ENCODE results near the gene BCR.

The BCR gene

DNA sequence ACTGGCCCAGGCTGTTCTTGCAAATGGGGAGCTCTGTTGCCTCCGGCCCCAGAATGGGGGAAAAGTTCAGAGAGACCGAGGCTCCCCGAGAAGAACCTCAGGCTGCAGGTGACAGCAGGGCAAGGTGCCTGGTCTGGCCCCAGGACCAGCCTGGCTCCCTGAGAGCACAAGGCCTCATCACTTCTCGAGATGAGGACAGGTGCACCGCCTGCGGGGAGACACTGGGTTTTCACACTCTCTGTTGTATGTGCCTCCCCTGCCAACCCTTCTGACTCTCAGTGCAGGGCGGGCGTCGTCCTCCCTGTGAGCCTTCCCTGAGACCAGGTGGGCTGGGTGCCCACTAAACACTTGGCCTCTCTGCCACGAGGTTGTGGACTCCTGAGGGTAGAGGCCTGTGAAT is 102.2 kb downstream of the BCR start:
- H4K20me1 ChIP-seq: peaks cover 100% of the 10 kb centered on the region
- no peak overlapping the region for H3K9ac ChIP-seq
- peaks cover 96% of the 10 kb centered on the region for H3K36me3 ChIP-seq
- no peak overlapping the region for H3K4me2 ChIP-seq
- no peak overlapping the region for H3K27ac ChIP-seq
- H3K4me3 ChIP-seq: no peak overlapping the region
- no peaks in the 10 kb centered on the region for H3K27me3 ChIP-seq
- no peaks in the 10 kb centered on the region for H3K9me3 ChIP-seq
- H3K4me1 ChIP-seq: peaks cover 48% of the 10 kb centered on the region
- TF ChIP-seq Cebpa-rat (IDR thresholded peaks at IDR 0.05): no peak

DNA sequence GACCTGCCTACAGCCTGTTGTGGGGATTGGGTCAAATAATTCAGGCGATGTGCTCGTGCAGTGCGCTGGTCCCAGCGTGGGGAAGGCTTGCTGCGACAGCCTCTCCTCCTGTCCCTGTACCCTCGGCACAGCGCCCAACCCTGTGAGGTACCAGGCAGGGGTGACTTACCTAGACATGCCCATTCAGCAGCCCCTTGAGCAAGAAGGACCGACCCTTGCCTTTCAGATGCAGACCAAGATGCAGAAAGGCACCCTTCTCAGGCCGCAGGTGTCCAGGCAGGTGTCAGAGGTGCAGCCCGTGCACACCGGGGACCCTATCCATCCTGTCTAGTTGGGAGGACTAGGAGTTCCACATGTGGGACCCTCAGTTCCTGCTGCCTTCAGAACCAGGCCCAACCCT is 102.7 kb downstream of the BCR start:
- TF ChIP-seq Cebpa-rat (IDR thresholded peaks at IDR 0.05): no peak
- H3K9ac ChIP-seq: no peak overlapping the region
- H3K4me2 ChIP-seq: no peak overlapping the region
- no peaks in the 10 kb centered on the region for H3K27me3 ChIP-seq
- H3K4me3 ChIP-seq: no peak overlapping the region
- peaks cover 44% of the 10 kb centered on the region for H3K4me1 ChIP-seq
- no peak overlapping the region for H3K27ac ChIP-seq
- H4K20me1 ChIP-seq: peaks cover 100% of the 10 kb centered on the region
- H3K36me3 ChIP-seq: peaks cover 96% of the 10 kb centered on the region
- no peaks in the 10 kb centered on the region for H3K9me3 ChIP-seq

DNA sequence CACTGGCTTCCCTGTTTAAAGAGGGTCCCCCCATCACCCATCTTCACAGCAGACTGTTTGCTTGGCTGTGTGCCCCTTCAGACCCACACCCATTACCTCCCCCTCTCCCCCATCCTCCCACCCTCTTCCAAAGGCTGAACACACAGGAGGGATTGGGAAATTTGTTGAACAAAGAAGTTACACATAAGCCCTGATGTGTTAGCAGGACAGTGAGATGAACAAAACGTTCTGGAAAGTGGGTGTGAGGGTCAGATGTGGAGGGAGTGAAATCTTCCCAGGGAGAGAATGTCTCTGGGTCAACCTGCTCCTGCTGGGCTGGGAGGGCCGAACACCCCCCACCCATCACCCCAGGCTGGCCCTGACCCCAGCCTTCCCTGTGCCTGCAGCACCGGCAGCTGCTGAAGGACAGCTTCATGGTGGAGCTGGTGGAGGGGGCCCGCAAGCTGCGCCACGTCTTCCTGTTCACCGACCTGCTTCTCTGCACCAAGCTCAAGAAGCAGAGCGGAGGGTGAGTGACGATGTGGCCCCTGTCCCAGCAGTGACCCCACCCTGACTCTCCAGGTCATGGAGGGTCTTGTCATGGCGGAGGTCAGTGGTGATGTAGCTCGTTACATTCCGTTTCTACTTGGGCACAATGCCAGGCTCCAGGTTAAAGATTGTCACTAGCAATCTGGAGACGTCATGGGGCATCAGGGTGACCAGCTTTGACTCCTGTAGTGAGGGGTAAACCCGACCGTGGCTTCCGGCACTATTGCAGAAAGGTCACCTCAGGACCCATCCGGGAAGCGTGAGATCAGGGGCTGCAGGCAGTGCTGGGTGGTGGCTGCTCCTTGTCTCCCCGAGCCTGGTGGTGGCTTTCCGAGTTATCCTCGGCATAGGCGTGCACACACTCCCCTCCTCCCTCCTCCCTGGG is 103.5 kb downstream of the BCR start:
- H3K4me2 ChIP-seq: no peak overlapping the region
- no peak overlapping the region for H3K27ac ChIP-seq
- no peaks in the 10 kb centered on the region for H3K27me3 ChIP-seq
- no peak overlapping the region for H3K4me3 ChIP-seq
- H3K9me3 ChIP-seq: no peaks in the 10 kb centered on the region
- no peak overlapping the region for H3K9ac ChIP-seq
- H3K36me3 ChIP-seq: peaks cover 96% of the 10 kb centered on the region
- H3K4me1 ChIP-seq: peaks cover 35% of the 10 kb centered on the region
- H4K20me1 ChIP-seq: peaks cover 100% of the 10 kb centered on the region
- no peak for TF ChIP-seq Cebpa-rat (IDR thresholded peaks at IDR 0.05)

- no peak for TF ChIP-seq Cebpa-rat (IDR thresholded peaks at IDR 0.05)
- no peaks in the 10 kb centered on the region for H3K9me3 ChIP-seq
- no peak overlapping the region for H3K4me3 ChIP-seq
- H4K20me1 ChIP-seq: peaks cover 100% of the 10 kb centered on the region
- no peak overlapping the region for H3K4me2 ChIP-seq
- H3K27ac ChIP-seq: no peak overlapping the region
- no peaks in the 10 kb centered on the region for H3K27me3 ChIP-seq
- peaks cover 28% of the 10 kb centered on the region for H3K4me1 ChIP-seq
- peaks cover 96% of the 10 kb centered on the region for H3K36me3 ChIP-seq
- H3K9ac ChIP-seq: no peak overlapping the region
Observed at GRCh38 chr22:23284504-23285033, 104.3 kb downstream of the BCR start.

DNA sequence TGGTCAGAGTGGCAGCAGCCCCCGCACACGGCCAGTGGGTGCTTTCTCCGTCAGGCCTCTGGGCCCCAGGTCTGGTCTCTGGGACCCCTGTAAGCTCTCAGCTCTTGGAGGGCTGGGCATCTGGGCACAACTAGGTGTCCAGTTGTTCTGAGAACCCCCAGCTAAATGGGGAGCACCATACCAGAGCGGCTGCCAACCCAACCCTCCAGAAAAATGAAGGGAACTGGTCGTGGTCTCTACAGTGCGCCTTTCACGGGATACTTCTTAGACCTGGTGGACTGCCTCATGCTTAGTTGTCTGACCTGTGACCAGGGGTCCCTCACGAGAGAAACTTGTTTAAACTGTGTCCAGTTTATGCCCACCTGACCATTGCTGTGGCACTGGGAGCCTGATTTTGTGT is 104.9 kb downstream of the BCR start:
- Histone ChIP-seq H3K36me3 (peaks cover 96% of the 10 kb centered on the region), H3K4me1 (peaks cover 21% of the 10 kb centered on the region), H3K27ac (no peak overlapping the region), H3K4me3 (no peak overlapping the region), H3K27me3 (no peaks in the 10 kb centered on the region), H3K9me3 (no peaks in the 10 kb centered on the region), H3K4me2 (no peak overlapping the region), H4K20me1 (peaks cover 100% of the 10 kb centered on the region), H3K9ac (no peak overlapping the region)
- no peak for TF ChIP-seq Cebpa-rat (IDR thresholded peaks at IDR 0.05)

GRCh38 chr22:23285734-23286133 is 105.4 kb downstream of the BCR start:
- Histone ChIP-seq H3K36me3 (peaks cover 96% of the 10 kb centered on the region), H3K4me3 (no peak overlapping the region), H3K4me1 (peaks cover 16% of the 10 kb centered on the region), H3K9ac (no peak overlapping the region), H3K9me3 (no peaks in the 10 kb centered on the region), H3K4me2 (no peak overlapping the region), H3K27me3 (no peaks in the 10 kb centered on the region), H4K20me1 (peaks cover 100% of the 10 kb centered on the region), H3K27ac (no peak overlapping the region)
- no peak for TF ChIP-seq Cebpa-rat (IDR thresholded peaks at IDR 0.05)

DNA sequence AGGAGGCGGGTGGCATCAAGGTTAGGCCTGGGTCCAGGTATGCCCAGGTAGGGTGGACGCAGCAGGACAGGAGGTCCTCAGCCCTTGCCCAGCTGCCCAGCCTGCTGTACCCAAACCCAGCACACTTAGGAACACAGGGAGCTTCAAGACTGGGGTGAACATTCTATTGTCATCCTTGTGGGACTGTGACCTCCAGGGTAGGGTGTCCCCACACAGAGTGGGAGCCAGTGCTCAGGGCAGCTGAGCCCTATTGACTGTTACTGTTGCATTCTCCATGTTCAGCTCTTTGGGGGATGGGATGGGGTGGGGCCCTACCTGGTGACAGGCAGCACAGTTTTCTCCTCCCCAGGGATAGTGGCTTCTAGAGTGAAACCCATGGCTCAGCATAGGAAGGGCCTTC is 106.0 kb downstream of the BCR start:
- Histone ChIP-seq H3K9me3 (no peaks in the 10 kb centered on the region), H3K36me3 (peaks cover 96% of the 10 kb centered on the region), H3K27me3 (no peaks in the 10 kb centered on the region), H3K9ac (no peak overlapping the region), H3K27ac (no peak overlapping the region), H3K4me2 (no peak overlapping the region), H3K4me1 (peaks cover 11% of the 10 kb centered on the region), H4K20me1 (peaks cover 100% of the 10 kb centered on the region), H3K4me3 (no peak overlapping the region)
- no peak for TF ChIP-seq Cebpa-rat (IDR thresholded peaks at IDR 0.05)

DNA sequence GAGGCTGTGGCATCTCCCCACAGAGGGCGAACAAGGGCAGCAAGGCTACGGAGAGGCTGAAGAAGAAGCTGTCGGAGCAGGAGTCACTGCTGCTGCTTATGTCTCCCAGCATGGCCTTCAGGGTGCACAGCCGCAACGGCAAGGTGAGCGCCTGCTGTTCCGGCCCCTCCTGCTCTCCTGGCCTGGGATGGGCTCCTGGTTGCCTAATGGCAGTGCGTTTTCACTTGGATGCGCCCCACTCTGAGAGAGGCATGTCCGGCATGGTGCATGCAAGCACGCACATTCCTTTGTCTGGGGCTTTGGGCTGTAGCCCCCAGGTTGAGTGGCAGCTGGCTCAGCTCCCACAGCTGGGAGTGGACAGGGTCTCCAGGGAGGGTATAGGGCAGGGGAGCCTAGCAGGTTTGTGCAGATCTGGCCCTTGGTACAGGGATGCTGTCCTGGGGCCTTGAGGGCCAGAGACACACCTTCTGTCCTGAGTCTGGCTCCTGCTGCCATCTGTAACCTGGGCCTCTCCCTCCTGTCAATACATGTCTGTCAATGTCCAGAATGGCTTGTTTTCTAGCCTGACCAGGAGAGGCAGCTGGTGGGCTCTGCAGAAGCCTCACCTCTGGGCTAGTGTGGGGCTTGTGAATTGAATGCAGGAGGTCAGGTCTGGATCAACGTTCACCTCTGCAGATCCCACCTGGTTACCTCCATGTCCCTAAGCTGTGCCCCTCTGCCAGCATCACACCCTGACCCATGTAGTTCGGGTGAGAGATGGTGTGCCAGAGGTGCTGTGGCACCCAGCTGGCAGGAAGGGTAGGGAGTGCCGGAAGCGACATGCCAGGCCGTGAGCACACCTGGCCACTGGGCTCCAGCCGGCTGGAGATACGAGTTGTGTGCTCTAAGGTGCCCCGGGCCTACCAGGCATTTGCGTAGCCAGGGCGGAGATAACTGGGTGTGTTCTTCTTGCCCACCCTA is 107.1 kb downstream of the BCR start:
- no peak for TF ChIP-seq Cebpa-rat (IDR thresholded peaks at IDR 0.05)
- Histone ChIP-seq H3K9me3 (no peaks in the 10 kb centered on the region), H3K36me3 (peaks cover 100% of the 10 kb centered on the region), H4K20me1 (peaks cover 98% of the 10 kb centered on the region), H3K27ac (no peak overlapping the region), H3K4me3 (no peak overlapping the region), H3K9ac (no peak overlapping the region), H3K4me2 (no peak overlapping the region), H3K4me1 (no peaks in the 10 kb centered on the region), H3K27me3 (no peaks in the 10 kb centered on the region)

- peaks cover 100% of the 10 kb centered on the region for H3K36me3 ChIP-seq
Observed at GRCh38 chr22:23288301-23289129, 108.2 kb downstream of the BCR start.

More at GRCh38 chr22:23288301-23289129, 108.2 kb downstream of the BCR start:
- Histone ChIP-seq H3K9ac (no peak overlapping the region), H3K27me3 (no peaks in the 10 kb centered on the region), H3K4me3 (no peak overlapping the region), H3K4me2 (no peak overlapping the region), H3K4me1 (no peaks in the 10 kb centered on the region), H3K9me3 (no peaks in the 10 kb centered on the region), H4K20me1 (peaks cover 97% of the 10 kb centered on the region), H3K27ac (no peak overlapping the region)
- TF ChIP-seq Cebpa-rat (IDR thresholded peaks at IDR 0.05): no peak
